Ovary (tissue), 9 donors: ENCODE data around the gene STK17B. TPM values are rescaled to one million over a fixed set of nuclear protein-coding genes. Genes with fewer than 3 reads are reported as not detected.
"Not testable (repeated sequence)": the region's sequence is repeated elsewhere in the genome, so short reads cannot be mapped to it uniquely, and the experiment has no call there.

Experiments
- DNase-seq, 5 donors: peaks; one replicate each; pipeline ENCODE4 v3.0.0-alpha.2; 2019 to 2020
- H3K27ac ChIP-seq, 2 donors: fragments of 200-600 bp; one replicate each; pipeline versions ENCODE4 v1.5.1 to v1.8.0; 2019 to 2022
- H3K27me3 ChIP-seq: fragments of 200-600 bp; one replicate; pipeline ENCODE4 v1.8.0; 2022
- H3K36me3 ChIP-seq: fragments of 200-600 bp; sonication (generic); one replicate; pipeline ENCODE4 v1.5.1; 2019
- H3K4me1 ChIP-seq: one replicate; pipeline ENCODE4 v1.8.1; 2013; ENCODE audit warnings: mild to moderate bottlenecking, moderate library complexity; ENCODE audit not compliant: insufficient read depth
- H3K4me3 ChIP-seq: fragments of 200-600 bp; sonication (generic); one replicate; pipeline ENCODE4 v1.5.1; 2017
- H3K9me3 ChIP-seq, 2 donors: fragments of 200-600 bp in 1 of 2; sonication (generic) in 1 of 2; one replicate each; pipeline versions ENCODE4 v1.5.1 to v1.8.1; 2013 to 2019; ENCODE audit warnings: mild to moderate bottlenecking in 1 of 2, moderate library complexity in 1 of 2
- EP300 ChIP-seq: sonication (generic); formaldehyde crosslinking; IDR thresholded peaks from one replicate; pipeline ENCODE4 v1.6.1; 2017; ENCODE audit warnings: antibody characterized with exemption
- POLR2A ChIP-seq: fragments of 450-650 bp; IDR thresholded peaks from one replicate; pipeline ENCODE4 v1.6.1; 2017; ENCODE audit warnings: antibody characterized with exemption, mild to moderate bottlenecking, moderate library complexity
- WGBS, 3 donors: extraction: QIAGEN DNeasy Blood & Tissue Kit in 1 of 3; methylation state at CpG; one replicate each; pipeline versions ENCODE4 v1.1.5 to v1.1.7; 2013 to 2017; 5-methylcytosine and 5-hydroxymethylcytosine counted together
- intact Hi-C, 4 donors: fragments of 100-400 bp; cut with DNase I; formaldehyde crosslinking; loops; one replicate each; pipeline versions ENCODE4 v1.11.0 to v1.15.1; 2022 to 2023
- polyA plus RNA-seq, 2 donors: library from polyadenylated mRNA; stranded (reverse); fragments of 200-250 nt in 1 of 2; fragments of 350-450 nt in 1 of 2; fragmentation: Illumina TruSeq in 1 of 2; extraction: RNeasy Lipid Tissue Mini Kit (QIAGEN cat#74804) in 1 of 2; gene quantifications; one replicate each; pipeline ENCODE4 v1.2.3, GENCODE V29; 2013 to 2014
- total RNA-seq, 7 donors: library from RNA; depleted of rRNA in 2 of 7; stranded (reverse); fragments of >200 nt in 2 of 7; fragmentation: NEBNext Ultra II Directional in 3 of 7; extraction: Animal tissue kit (Norgen Biotek cat#: 25700) in 3 of 7; gene quantifications; one replicate each; pipeline versions ENCODE4 v1.1.0 to v1.2.4, GENCODE V29; 2016 to 2023
- TF ChIP-seq, protein P1 (sequence below), 3 donors: fragments of 450-650 bp in 2 of 3; fragments of 200-600 bp in 1 of 3; IDR thresholded peaks; one replicate each; pipeline versions ENCODE4 v1.5.1 to v1.8.0; 2016 to 2022; ENCODE audit warnings: antibody characterized with exemption in 3 of 3, mild to moderate bottlenecking in 1 of 3
- donor health status: DM: no; HTN: no; CAD: no; lungs with moderate emphysema.
- donor health status: DM: no; HTN: no; CAD: no.
- donor health status: Bipolar disorder and iron deficiency.
- donor health status: DM: yes; HTN: yes; CAD: no.
- donor health status: DM: no; HTN: no; CAD: no.
- donor health status: DM: yes; HTN: yes; CAD: no.

STK17B gene
- total and polyA plus RNA-seq, 9 donors, result 1.7 to 28.4 (median 4.9) TPM

DNA sequence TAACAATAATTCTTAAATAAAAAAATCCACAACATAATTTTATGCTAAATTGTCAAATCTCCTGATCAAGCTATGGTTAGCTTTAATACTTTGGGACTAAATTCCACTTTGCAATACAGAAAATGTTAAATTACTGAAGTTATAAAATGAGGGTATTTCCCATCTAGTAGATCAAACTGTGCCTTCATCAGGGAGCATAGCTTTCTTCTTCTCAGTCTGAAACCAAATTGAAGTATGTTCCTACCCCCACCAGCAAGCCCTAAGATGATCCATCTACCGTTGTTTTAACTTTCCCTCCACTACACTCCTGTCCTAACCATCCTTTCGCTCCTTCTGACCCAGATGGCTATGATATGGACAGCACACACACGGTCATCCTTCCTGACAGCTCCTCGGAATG is 24.4 kb upstream of the STK17B start:
- Histone ChIP-seq H3K36me3 (no peaks in the 10 kb centered on the region), H3K4me1 (no peaks in the 10 kb centered on the region), H3K9me3 (no peaks in the 10 kb centered on the region), H3K4me3 (no peak overlapping the region), H3K27ac (no peak overlapping the region), H3K27me3 (no peaks in the 10 kb centered on the region)
- TF ChIP-seq, protein P1, sequence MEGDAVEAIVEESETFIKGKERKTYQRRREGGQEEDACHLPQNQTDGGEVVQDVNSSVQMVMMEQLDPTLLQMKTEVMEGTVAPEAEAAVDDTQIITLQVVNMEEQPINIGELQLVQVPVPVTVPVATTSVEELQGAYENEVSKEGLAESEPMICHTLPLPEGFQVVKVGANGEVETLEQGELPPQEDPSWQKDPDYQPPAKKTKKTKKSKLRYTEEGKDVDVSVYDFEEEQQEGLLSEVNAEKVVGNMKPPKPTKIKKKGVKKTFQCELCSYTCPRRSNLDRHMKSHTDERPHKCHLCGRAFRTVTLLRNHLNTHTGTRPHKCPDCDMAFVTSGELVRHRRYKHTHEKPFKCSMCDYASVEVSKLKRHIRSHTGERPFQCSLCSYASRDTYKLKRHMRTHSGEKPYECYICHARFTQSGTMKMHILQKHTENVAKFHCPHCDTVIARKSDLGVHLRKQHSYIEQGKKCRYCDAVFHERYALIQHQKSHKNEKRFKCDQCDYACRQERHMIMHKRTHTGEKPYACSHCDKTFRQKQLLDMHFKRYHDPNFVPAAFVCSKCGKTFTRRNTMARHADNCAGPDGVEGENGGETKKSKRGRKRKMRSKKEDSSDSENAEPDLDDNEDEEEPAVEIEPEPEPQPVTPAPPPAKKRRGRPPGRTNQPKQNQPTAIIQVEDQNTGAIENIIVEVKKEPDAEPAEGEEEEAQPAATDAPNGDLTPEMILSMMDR (IDR thresholded peaks at IDR 0.05), result no peak
- no peak for TF ChIP-seq EP300
- no peak for TF ChIP-seq POLR2A
- no peak for DNase-seq
- intact Hi-C loops, result no loop called here
- 82 to 86% (median 83%) methylated on average over 4 of the region's 4 CpGs for WGBS, 3 donors

DNA sequence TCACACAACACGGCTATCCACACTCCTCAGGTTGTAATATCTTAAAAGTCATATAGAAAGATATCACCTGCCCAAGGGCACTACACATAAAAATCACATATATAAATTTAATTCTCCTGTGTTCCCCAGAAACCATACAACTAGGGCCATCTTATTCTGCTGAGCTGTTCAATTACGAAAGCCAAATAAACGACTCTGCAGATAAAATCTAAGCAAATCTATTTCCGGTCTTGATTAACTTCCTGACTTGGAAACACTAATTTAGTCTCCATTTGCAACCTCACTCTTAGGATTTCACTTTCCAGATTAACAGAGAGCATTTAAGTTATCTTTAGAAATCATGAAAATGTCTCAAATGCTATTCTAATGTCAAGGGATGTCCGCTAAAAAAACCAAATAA is 23.9 kb upstream of the STK17B start:
- Histone ChIP-seq H3K27me3 (no peaks in the 10 kb centered on the region), H3K9me3 (no peaks in the 10 kb centered on the region), H3K27ac (no peak overlapping the region), H3K36me3 (no peaks in the 10 kb centered on the region), H3K4me3 (no peak overlapping the region), H3K4me1 (no peaks in the 10 kb centered on the region)
- WGBS, 3 donors, result 75 to 83% (median 83%) methylated on average over 5 of the region's 5 CpGs
- TF ChIP-seq, protein P1 (IDR thresholded peaks at IDR 0.05), result no peak
- TF ChIP-seq EP300 (no peak), POLR2A (no peak)
- no peak for DNase-seq
- intact Hi-C loops, result no loop called here

DNA sequence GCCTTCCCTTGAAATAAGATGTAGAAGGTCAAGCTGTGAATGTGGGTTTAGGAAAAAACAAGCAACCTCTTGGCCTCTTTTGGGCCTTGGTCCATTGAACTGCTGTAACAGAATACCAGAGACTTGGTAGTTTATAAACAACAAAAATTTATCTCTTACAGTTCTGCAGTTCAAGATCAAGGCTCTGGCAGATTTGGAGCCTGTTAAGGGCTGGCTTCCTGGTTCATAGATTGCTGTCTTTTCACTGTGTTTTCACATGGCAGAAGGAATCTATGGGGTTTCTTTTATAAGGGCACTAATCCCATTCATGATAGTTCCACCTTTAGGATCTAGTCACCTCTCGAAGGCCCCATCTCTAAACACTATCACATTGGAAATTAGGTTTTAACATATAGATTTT is 20.2 kb upstream of the STK17B start:
- Histone ChIP-seq H3K36me3 (no peaks in the 10 kb centered on the region), H3K27ac (no peak overlapping the region), H3K4me3 (no peak overlapping the region), H3K4me1 (no peaks in the 10 kb centered on the region), H3K9me3 (no peaks in the 10 kb centered on the region), H3K27me3 (no peaks in the 10 kb centered on the region)
- TF ChIP-seq, protein P1 (IDR thresholded peaks at IDR 0.05), result no peak
- TF ChIP-seq POLR2A (no peak), EP300 (no peak)
- no peak for DNase-seq
- intact Hi-C loops, result no loop called here
- WGBS, 3 donors, result 95 to 97% (median 97%) methylated on average over 1 of the region's 1 CpG

DNA sequence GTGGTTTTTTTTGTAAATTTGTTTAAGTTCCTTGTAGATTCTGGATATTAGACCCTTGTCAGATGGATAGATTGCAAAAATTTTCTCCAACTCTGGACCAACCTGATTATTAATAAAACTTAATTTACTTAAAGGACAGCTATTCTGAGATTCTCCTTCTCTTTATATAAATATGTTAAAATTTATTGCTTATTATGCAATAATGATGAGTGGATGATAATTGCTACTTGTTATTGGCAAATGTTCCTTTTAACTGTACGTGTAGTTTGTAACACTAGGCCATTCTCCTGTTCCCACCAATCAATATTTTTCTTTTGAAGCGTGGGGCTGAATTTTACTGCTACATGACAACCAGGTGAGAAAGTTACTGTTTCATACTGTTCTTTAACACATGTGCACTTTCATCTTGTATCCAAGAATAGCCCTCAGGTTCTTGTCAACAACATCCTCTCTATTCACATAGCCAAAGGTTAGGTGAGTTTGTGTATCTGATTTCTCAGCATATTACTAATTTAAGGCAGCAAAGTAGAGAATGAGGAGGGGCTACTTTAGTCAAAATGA is 16.6 kb upstream of the STK17B start:
- TF ChIP-seq EP300, result no peak
- TF ChIP-seq, protein P1 (IDR thresholded peaks at IDR 0.05), result no peak
- no peak for TF ChIP-seq POLR2A
- intact Hi-C loops, result no loop called here
- no peak for DNase-seq
- Histone ChIP-seq H3K27me3 (no peaks in the 10 kb centered on the region), H3K27ac (no peak overlapping the region), H3K4me3 (no peak overlapping the region), H3K9me3 (no peaks in the 10 kb centered on the region), H3K4me1 (no peaks in the 10 kb centered on the region), H3K36me3 (no peaks in the 10 kb centered on the region)
- WGBS, 3 donors, result 77 to 85% (median 79%) methylated on average over 2 of the region's 2 CpGs

DNA sequence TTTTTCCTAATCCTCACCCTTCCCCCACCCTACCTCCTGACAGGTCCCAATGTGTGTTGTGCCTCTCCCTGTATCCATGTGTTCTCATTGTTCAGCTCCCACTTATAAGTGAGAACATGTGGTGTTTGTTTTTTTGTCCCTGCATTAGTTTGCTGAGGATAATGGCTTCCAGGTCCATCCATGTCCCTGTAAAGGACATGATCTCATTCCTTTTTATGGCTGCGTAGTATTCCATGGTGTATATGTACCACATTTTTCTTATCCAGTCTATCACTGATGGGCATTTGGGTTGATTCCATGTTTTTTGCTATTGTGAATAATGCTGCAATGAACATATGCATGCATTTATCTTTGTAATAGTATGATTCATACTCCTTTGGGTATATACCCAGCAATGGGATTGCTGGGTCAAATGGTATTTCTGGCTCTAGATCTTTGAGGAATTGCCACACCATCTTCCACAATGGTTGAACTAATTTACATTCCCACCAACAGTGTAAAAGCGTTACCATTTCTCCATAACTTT is 15.9 kb upstream of the STK17B start:
- H3K9me3 ChIP-seq, H3K27me3 ChIP-seq: not testable (repeated sequence)
- WGBS, 3 donors, result 95 to 98% (median 95%) methylated on average over 2 of the region's 2 CpGs

More for the DNA sequence above, 15.9 kb upstream of the STK17B start:
- intact Hi-C loops, H3K27ac ChIP-seq, H3K4me3 ChIP-seq, H3K4me1 ChIP-seq, DNase-seq, H3K36me3 ChIP-seq: not testable (repeated sequence)
